HS-5 (cell line): ENCODE results near the gene KDM7A.
"Not testable (repeated sequence)": the region's sequence is repeated elsewhere in the genome, so short reads cannot be mapped to it uniquely, and the experiment has no call there.

Experiments used
- DNase-seq: peaks from one replicate; pipeline ENCODE4 v3.0.0-alpha.2; 2012; ENCODE audit warnings: low read depth

The KDM7A gene

DNA sequence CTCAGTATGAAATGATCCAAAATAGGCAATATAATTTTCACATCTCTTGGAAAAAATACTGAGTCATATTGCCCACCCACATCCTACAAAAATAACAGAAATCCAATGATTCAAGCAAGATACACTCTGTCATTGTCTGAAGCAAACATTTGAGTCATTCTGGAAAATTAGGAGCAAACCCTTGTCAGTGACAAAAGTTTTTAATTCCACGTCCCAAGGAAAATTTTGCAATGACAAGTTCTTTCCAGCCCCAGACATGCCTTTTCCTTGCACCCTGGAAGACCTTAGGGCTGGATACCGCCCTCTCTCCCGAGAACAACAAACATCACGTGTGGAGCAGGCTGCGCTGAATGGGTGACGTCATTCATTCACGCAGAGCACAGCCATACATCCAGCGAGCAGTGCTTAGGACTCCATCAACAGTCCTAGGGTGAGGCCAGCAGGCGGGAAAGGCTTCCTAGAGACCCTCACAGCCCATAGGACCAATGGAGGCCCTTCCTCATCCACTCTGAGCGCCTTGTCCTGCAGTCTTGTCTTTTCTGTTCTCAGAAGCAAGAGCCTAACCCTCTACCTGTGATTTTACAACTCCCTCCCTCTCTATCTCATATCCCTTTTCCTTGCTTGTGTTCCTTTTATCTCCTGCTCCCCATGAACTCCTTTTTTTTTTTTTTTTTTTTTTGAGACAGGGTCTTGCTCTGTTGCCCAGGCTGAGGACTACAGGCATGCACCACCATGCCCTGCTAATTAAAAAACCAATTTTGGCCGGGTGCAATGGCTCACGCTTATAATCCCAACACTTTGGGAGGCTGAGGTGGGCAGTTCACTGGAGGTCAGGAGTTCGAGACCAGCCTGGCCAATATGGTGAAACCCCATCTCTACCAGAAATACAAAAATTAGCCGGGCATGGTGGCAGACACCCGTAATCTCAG is 23.5 kb upstream of the KDM7A start:
- DNase-seq: peak; percentile 25

GRCh38 chr7:140197938-140198337 is 21.2 kb upstream of the KDM7A start:
- DNase-seq: no peak

- no peak for DNase-seq
Measured at GRCh38 chr7:140197218-140197890, 20.6 kb upstream of the KDM7A start.

GRCh38 chr7:140196361-140197217 is 19.8 kb upstream of the KDM7A start:
- no peak for DNase-seq

- DNase-seq: no peak
Measured at GRCh38 chr7:140195859-140196258, 19.1 kb upstream of the KDM7A start.

GRCh38 chr7:140192620-140193019 is 15.8 kb upstream of the KDM7A start:
- no peak for DNase-seq

GRCh38 chr7:140192176-140192575 is 15.4 kb upstream of the KDM7A start:
- DNase-seq: no peak

DNA sequence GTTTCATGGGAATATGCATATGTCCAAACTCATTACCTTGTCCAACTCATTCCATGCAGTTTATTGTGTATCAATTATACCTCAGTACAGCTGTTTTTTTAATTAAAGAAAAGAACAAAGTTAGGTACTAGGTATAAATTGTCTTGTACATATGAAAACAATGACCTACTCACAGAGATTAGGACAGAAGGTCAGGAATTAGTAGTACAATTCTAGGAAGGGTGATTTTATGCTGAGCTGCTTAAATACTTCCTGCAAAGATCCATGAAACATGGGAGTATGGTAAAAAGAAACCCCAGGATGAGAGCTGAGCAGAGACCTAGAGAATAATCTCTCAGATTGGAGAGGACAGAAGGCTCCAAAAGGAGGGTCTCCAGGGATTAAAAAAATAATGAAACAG is 13.8 kb upstream of the KDM7A start:
- DNase-seq: no peak

DNA sequence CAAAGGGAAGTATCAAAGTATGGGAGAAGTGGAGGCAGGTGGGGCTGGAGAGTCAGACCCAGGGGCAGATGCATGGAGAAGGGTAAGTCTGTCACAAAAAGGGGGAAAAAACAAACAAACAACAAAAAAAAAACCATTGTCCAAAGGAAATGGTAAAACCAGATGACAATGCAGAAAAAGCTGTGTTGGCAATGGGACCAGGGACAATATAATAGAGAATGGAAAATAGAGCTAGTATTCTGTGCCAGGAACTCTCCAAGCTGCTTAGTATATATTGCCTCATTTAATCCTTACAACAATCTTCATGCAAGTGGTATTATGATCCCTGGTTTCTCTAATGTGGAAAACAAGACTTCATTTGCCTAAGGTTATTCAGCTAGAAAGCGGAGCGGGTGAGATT is 13.1 kb upstream of the KDM7A start:
- no peak for DNase-seq

- DNase-seq: no peak
Measured at GRCh38 chr7:140182917-140183316, 6.1 kb upstream of the KDM7A start.

DNA sequence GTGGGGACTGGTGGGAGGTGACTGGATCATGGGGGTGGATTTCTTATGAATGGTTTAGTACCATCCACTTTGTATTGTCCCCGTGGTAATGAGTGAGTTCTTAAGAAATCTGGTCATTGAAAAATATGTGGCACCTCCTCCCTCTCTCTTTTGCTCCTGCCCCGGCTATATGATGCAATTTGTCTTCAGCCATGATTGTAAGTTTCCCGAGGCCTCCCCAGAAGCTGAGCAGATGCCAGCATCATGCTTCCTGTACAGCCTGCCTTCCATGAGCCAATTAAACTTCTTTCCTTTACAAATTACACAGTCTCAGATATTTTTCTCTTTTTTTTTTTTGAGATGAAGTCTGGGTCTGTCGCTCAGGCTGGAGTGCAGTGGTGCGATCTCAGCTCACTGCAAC is 2.6 kb upstream of the KDM7A start:
- DNase-seq: no peak

- DNase-seq: no peak
Measured at GRCh38 chr7:140176122-140176701, 571 bp downstream of the KDM7A start.

DNA sequence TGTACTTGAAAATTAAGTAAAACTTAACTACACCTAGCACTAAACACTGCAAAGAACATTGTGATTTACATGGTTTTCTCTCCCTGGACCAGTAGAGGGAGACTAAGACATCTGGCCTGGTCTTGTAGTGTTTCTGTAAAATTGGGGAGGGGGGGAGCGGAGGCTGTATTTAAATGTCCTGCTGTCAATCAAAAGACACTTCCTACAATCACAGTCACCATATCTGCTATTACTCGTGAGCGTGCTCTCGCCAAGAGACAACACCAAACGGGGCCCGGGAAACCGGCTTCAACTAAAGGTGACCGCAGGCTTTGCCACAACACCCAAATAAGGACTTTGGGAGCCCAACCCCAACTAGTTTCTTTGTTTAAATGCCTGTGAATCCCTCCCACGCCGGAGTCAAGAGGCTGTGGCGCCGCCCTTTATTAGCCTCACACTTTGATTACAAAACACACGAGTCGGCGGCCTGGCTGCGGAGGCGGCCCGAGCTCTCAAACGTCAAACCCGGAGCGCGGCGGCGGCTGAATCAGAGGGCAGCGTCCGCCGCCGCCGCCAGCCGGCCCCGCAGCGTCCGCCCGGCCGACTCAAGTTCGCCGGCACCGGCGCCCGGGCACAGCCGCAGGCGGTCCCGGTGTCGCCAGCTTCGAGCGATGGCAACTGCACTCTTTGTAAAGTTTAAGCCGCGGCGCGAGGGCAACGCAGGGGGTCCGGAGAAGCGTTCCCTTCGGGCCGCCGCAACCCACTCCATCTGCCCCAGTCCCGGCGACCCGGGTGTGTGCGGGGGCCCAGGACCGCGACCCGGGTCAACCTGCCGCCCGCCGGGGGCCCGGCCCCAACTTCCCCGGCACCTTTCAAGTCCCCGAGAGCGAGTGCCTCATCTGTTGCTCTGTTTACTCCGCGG is 1.3 kb downstream of the KDM7A start:
- DNase-seq: peak; percentile 60

DNA sequence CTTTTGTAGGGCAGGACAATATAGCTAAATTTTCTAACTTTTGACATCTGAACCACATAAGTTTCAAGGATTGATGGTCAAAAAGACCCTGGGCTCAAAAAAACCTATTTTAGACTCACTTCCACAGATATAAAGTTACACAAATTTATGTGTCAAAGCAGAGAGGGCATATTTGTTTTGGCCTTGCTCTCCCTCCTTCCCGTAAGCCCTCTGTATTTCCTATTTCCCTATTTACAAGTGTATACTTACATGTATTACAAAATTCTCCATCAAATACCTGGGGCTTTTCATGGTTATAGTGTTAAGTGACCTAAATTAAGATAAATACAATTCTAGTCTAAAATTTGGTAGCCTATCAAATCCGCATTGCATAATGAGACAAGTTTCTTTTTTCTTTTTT is 2.6 kb downstream of the KDM7A start:
- DNase-seq: no peak

GRCh38 chr7:140170375-140170774 is 6.4 kb downstream of the KDM7A start:
- no peak for DNase-seq

GRCh38 chr7:140168816-140169215 is 8.0 kb downstream of the KDM7A start:
- DNase-seq: no peak

- DNase-seq: peak; percentile 49
Measured at GRCh38 chr7:140165422-140165821, 11.4 kb downstream of the KDM7A start.

GRCh38 chr7:140162081-140162480 is 14.7 kb downstream of the KDM7A start:
- DNase-seq: not testable (repeated sequence)

DNA sequence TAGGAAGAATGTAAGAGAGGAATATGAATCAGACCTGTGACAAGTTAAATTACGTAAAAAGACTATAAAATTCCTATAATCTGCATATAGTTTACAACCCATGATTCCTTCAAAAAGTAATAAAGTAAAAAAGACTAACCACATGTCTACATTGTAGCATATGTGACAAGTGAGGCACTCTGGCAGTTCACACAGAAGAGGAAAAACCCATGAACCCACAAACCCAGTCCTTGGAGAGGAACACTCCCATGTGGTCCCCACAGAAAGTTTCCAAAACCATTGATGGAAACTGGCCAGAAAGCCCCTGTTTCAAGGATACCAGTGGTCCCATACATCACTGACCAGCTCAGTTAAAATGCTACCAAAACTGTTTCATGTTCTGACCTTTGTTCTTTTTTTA is 15.7 kb downstream of the KDM7A start:
- DNase-seq: no peak

DNA sequence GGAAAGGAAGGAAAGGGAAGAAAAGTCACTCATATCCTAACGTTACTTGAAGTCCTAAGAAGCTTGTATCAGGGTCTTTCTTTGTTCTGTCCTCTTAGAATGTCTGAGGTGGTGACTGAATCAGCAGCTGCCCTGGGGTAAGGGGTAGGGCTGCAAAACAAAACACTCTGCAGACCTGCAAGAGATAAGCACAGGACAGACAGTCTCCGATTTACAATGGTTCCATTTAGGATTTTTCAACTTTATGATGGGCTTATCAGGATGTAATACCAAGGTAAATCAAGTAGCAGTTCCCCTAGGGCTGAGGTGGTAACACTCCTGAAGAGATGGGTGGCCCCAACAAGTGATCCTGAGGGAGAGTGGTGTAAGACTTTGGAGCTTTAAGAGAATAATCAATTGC is 16.5 kb downstream of the KDM7A start:
- no peak for DNase-seq

GRCh38 chr7:140159497-140159896 is 17.3 kb downstream of the KDM7A start:
- peak; percentile 47 for DNase-seq
